ENCODE data around the gene WNK1.
"Not testable (repeated sequence)": the region's sequence is repeated elsewhere in the genome, so short reads cannot be mapped to it uniquely, and the experiment has no call there.

The WNK1 gene

DNA sequence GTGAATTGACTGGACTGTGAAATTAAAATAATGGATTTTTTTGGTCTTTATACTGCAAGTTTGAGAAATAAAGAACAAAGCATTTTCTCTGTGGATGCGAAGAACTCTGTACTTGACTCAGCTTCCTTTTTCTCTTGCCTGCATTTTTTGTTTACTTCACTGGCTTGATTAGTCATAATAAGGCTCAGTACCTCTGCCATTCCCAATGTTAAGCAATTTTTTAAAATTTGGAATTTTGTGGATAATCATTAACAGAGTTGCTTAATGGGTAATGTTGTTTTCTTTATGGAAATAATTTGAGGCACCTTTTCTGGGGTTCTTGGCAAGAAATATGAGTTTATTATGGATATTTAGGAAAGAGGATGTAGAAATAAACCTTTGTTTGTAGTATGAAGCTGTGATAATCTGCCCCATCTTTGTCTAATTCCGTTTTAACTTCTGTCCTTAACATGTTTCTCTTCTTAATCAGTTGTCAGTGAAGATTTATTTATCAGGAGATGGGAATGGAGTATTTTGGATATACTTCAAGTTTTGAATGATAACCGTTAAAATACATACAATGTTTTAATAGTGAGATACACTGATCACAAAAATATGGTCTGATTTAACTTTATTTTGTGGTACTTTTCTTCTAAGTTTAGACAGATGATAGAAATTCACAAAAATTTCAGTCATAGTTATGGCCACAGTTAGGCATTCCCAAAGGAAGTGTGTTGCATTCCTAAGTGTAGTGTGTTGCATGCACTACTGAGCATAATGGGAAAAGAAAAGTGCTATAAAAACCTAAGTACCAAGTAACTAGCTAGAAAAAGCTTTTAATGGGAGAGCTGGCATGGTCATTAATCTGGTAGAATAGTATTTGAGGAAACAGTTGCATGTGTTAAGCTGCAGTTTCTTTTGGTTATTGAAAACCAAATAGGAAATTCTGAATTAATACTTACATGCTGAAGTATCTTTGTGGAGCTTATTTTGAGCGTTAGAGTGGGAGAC lies 27.7 kb downstream of the WNK1 start:
- peak; percentile 18 for DNase-seq (ENCODE audit: low spot score)

DNA sequence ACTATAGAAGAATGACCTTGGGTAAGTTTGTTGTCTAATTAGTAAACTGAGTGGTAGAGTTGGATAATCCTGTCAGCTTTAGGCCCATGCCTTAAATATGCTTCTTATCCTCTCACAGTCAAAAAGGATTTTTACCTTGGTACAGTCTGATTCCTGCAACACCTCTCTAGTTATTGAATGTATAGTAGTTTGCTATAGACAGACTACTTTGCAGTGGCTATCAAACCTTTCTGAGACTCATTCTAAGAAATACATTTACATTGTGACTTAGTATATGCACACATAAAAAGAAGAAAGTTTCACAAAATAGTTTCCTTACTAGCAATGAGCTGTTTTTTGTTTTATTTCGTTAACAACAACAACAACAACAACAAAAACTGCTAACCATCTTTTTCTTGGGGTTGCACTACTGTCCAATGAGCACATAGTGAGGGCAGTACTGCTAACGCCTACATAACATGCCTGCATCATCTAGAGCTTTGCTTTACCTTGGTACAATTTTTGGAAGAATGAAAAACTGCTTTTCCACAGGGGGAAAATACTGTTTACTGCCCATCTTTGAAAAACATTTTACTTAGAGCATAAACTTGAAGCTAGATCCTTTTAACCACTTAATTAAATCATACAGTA lies 28.5 kb downstream of the WNK1 start:
- no peak for DNase-seq (ENCODE audit: low spot score)

DNA sequence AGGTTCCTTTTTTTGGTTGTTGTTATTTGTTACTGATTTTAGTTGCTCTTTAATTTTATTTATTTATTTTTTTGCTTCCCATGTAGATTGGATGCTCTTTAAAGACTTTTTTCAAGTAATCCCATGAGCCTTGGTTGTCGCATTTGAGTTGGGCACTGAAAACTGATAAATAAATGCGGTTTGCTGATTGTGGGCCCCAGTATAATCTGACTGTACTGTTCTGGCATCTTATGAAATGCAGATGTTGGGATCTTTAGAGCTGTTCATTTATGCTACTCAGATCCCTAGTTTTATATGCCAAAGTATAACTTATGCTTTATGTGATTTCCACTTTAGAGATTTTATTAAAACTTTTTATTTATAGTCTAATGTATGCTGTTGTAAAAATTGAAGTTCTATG lies 33.3 kb downstream of the WNK1 start:
- no peak for DNase-seq (ENCODE audit: low spot score)

DNA sequence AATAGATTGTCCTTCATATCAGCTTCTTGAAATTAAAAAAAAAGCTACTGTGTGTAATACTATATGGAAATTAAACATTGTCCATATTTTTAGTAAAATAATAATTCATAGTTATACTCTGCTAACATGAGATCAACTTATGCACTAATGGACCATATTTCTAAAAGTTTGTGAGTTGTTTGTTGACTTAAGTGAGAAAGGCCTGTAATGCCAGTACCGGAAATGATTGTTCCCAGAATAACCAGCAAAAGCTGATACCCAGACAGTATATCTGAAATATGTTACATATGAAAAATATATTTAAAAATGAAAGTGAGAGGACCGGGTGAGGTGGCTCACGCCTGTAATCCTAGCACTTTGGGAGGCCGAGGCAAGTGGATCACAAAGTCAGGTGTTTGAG lies 35.9 kb downstream of the WNK1 start:
- no peak for DNase-seq (ENCODE audit: low spot score)

DNA sequence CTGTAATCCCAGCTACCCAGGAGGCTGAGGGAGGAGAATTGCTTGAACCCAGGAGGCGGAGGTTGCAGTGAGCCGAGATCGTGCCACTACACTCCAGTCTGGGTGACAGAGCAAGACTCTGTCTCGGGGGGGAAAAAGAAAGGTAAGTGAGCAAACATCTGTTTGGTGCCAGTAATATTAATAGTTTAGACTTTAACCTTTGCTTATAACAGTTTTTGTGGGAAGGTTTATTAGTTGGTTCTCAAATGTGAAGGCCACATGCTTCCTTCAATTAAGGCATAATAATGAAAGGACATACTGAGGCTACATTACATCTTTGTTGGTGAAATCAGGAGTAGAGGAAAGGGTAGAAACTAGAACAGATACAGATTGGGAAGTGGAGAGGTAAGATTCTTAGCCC lies 36.4 kb downstream of the WNK1 start:
- not testable (repeated sequence) for DNase-seq (ENCODE audit: low spot score)

DNA sequence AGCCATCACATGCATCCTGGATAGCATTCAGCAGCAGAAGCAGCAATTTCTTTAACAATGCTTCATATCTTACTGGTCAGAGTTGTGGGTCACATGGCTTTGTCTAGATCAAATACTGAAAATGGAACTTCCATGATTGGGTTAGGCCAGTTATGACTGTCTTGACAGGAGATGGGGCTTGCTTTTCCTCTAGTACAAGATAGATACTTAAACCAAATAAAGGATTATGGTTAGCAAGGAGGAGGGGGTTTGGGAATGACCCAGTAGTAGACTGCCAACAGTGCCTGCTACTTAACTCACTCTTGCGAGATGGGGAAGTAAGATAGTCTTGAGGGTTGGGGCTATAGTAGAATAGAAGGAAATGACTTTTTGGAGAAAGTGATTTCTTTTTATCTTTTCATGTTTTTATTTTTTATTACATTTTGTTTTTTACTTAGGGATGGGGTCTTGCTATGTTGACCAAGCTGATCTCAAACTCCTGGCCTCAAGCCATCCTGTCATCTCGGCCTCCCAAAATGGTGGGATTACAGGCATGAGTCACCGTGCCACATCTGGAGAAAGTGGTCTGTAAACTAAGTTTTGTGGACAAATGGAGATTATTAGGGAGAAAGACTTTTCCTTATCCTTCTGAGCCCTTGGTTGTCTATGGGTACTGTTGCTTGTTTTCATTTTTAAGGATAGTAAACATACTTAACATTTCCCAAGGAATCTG lies 37.6 kb downstream of the WNK1 start:
- no peak for DNase-seq (ENCODE audit: low spot score)

DNA sequence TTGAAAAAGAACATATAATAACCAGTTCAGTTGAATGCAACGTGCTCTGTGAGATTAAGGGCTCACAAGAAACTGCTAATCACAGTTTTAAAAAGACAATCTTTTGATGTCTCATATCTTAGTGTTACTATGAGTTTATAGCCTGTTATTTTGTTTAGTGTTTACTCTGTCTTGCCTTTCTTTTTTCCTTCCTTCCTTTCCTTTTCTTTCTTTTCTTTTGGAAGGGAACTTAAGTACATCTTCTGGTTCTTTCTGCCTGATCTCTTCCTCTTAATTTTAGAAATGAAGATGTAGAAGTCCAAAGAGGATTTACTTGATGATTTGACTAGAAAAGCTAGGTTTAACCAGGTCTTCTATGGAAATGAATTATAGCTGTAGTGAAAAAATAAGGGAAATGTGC lies 38.2 kb downstream of the WNK1 start:
- no peak for DNase-seq (ENCODE audit: low spot score)

DNA sequence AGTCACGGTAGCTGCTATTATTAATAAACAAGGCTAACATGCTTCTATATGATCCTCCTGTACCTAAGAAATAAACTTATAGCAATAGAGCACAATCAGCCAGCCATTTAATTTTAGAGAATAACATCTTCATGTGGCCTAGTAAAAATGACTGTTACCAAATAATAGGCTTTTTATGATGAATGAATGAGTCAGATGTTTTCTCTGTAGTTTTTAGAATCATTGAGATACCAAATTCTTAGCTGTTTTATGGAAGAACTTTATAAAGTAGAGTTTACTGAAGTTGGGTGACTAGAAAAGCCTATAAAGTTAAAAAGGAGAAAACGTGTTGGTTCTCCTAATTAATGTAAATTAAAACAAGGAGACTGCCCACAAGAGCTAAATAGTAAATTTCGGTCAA lies 40.7 kb downstream of the WNK1 start:
- DNase-seq (ENCODE audit: low spot score), result peak; percentile 28

DNA sequence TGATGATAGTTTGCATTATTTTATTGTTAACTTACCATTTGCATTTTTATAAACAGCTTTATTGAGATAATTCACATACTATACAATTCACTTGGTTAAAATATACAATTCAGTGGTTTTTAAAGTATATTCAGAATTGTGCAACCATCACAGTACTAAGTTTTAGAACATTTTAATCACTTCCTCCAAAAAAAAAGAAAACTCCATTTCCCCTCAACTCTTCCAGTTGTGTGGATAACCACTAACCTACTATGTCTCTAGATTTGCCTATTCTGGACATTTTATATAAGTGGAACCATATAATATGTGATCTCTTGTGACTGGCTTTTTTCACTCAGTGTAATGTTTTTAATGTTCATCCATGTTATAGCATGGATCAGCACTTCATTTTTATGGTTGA lies 41.3 kb downstream of the WNK1 start:
- DNase-seq (ENCODE audit: low spot score), result no peak

DNA sequence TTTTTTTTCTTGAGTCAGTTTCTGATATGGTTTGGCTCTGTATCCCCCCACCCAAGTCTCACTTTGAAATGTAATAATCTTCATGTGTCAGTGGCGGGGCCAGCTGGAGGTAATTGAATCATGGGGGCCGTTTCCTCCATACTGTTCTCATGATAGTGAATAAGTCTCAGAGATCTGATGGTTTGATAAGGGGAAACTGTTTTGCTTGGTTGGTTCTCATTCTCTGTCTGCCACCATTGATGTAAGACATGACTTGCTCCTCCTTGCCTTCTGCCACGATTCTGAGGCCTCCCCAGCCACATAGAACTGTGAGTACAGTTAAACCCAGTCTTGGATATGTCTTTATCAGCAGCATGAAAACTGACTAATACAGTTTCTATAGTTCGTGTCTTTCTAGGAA lies 42.9 kb downstream of the WNK1 start:
- DNase-seq (ENCODE audit: low spot score), result no peak

DNA sequence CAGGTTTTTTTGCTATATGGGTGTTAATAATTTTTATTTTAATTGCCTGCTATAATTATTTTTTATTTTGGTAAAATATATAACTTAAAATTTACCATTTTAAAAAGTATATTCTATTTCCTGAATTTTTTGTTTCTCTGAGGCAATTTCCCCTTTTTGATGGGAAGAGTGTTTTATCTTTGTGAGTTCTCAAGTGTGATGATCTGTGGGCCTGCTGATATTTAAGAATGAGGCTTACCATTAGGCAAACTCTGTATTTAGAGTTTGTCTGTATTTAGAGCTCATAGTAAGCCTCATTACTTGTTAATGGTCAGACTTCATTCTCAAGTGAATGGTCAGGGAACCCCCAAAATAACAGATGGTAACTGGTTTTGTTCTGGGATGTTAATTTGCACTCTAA lies 48.0 kb downstream of the WNK1 start:
- no peak for DNase-seq (ENCODE audit: low spot score)

DNA sequence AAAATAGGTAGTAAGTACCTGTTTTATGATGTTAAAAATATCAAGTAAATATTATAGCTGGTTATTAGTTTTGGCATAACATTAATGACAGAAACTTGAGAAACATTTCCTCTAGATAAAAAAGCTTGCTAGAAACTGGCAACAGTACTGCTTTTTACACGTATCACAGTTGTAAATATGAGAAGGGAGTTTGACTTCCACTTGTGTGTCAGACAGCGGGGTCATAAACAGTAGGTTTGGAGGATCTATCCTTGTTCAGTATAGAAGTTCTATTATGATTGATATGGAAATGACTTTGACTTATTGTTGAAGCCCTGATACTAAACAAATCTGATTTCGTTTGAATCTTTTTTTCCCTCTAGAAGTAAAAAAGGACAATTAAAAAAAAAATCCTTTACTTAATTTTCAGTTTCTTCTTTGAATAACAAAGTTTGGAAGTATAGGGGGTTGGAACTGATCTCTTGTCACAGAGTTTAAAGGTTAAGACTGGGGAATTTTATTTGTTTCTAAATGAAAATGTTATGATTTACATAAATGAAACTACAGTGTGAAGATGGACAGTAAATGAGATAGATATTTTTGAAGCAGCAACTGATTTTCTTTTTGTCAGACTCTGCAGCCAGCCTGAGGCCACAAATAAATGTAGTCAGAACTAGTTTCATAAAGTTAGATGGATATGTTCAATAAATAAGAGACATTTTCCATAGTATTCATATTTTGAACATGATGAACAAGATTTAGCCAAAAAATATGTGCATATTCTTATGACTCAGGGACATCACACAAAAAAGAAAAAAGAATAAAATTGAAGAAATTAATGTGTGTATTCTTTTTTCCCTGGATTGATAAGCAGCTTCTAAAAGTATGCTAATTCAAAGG lies 50.1 kb downstream of the WNK1 start:
- no peak for DNase-seq (ENCODE audit: low spot score)

DNA sequence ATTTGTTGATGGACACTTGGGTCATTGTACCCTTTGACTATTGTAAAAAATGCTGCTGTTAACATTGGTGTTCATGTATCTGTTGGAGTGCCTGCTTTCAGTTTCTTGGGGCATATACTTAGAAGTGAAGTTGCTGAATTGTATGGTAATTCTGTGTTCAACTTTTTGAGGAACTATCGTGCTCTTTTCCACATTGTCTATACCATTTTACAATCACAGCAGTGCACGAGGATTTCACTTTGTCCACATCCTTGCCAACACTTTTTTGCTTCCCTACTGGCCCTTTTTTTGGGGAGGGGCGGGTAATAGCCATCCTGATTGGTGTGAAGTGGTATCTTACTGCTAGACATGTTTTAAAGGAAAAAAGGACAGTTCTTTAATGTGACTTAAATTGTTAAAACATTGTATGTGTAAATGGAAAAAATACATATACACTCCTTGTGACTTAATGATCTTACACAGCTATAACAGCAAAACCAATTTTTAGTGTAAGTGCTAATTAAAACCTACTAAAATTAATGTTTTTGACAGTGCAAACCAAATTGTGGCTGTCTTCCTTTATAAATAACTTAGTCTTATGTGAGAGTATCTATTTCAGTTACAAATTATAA lies 52.7 kb downstream of the WNK1 start:
- no peak for DNase-seq (ENCODE audit: low spot score)

DNA sequence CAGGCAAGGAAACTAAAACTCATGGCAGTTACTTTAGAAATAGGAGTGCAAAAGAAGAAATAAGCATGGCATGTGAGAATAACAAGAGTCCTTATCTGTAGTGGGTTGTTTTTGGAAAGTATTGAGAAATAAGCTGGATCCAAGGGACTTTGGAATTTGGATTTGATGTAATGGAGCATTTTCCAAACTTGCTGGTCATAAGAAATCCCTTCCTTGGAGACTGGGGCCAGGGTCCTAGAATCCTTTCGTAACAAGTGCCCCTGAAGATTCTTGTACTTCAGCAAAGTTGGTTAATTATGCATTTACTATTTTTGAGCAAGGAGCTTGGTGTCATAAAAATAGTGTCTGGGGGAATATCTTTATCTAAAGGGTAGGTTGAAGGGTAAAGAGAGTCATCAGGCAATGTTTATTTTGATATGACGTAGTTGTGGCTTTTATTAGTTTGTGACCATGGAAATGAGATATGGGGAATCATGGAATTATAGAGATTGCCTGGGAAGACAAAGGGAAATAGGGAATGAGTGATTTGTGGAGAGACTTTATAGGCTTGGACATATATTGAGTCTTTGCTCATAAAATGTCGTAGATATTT lies 53.9 kb downstream of the WNK1 start:
- no peak for DNase-seq (ENCODE audit: low spot score)

DNA sequence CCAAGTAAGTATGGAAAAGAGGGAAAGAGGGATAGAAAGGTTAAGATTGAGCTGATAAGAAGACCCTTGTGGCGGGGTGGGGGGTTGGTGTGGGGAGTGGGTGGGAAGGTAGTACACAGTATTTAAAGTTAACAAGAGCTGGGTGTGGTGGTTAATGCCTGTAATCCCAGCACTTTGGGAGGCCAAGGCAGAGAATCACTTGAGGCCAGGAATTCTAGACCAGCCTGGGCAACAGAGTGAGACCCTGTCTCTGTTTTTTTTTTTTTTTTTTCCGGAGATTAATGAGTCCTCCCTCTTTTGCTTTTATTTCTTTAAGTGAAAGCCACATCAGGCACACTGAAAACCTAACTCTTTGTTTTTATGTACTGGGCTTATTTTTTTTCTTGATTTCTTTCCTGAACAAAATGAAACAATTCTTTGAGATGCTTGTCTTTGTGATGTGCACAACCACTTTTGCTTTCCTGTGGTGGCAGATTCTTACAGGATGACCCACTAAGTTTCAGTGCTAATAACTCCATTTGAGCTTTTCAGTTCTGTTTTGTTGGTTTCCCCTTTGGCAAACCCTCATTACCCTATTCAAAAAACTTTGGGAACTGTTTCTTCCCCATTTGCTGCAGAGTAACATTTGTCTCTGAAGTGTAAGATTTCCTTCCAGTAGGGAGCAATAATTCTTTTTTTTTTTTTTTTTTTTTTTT lies 54.8 kb downstream of the WNK1 start:
- DNase-seq (ENCODE audit: low spot score), result no peak

DNA sequence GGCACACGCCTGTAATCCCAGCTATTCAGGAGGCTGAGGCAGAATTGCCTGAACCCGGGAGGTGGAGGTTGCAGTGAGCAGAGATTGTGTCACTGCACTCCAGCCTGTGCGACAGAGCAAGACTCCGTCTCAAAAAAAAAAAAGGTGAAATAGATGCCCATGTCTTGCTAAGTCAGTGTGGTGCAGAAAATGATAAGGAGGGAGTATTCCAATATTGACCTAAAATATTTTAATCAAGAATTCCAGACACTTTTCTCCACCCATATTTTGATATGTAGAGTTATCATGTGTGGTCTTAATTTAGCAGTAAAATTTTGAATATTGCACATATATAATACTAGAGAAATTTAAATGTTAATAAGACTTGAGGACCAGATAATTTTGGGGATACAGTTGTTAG lies 57.7 kb downstream of the WNK1 start:
- DNase-seq (ENCODE audit: low spot score), result no peak

DNA sequence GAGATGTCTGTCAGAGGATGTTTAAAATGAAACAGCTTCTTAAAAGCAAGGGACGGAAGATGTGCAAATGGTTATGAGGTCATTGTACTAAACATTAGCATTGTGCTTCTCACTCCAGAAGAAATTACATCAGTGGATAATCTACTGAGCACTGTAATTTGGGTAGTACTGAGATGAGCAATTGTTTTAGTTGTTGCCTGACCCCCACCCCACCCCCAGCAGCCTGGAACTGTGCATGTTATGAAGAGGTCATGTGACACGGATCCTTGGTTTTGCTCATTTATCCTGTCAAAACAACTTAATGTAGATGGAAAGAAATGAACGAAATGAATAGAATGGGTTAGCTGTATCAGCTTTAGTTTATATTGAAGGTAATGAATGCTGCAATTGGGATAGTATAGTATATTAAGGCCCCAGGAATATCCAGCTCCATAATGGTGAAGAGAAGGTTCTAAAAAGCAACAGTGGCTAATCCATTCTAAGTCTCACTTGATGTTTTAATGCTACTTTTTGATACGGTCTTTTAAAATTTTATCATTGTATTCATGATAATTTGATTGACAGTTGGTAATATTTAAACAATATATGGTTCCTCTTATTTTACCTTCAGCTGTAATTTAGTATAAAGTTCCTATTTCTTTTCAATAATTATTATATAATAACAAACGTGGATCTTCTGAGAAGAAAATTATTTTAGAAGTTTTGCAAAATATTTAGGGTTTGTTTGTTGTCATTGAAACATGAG lies 58.5 kb downstream of the WNK1 start:
- DNase-seq (ENCODE audit: low spot score), result no peak

DNA sequence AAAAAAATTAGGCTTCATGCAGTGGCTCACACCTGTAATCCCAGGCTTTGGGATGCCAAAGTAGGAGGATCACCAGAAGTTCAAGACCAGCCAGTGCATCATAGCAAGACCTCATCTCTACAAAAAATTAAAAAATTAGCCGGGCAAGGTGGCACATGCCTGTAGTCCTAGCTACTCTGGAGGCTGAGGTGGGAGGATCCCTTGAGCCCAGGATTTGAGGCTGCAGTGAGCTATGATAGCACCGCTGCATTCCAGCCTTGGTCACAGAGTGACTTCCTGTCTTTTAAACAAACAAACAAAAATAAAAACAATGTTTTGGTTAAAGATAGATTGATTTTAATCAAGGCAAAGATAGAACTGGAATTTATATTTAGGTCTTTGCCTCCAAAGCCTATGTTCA lies 60.6 kb downstream of the WNK1 start:
- DNase-seq (ENCODE audit: low spot score), result no peak

DNA sequence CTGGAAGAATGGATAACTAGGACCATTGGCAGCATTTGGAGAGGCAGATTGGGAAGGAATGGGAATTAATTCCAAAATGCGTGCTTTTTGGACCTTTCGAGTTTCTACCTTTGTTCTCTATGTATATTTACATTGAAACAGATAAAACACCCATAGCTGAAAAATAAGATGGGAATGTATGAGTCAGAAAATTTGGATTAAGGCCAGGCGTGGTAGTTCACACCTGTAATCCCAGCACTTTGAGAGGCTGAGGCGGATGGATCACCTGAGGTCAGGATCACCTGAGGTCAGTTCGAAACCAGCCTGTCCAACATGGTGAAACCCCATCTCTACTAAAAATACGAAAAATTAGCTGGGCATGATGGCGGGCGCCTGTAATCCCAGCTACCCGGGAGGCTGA lies 65.1 kb downstream of the WNK1 start:
- DNase-seq (ENCODE audit: low spot score), result not testable (repeated sequence)
